Measurements from ENCODE around the gene WDR41.

DNA sequence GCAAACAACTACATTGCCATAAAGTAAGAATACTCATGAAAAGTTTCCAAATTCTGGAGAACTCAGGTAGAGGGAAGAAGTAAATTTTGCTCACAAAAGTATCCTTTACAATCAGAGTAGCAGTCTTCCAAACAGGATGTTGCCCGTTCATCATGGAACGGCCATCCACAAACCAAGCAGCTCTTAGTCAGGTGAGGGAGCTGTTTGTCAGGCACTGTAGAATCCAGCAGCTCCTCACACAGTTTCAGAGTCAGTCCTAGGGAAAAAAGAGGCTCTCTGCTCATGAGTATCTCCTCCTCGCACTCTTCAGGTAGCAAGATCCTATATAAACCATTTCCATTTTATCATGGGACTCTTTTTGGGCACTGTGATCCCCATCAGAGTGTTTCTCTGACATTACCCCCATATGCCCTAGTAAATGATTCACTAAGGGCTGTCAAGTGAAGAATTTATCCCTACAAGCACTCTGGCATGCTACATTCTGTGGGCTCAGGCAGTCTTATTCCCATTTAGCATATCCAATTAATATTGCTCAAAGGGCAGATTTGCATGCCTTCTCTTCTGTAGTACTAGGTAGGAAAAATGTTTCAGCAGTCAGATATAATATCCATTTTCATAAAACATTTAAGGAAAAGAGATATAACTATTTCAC is 97.9 kb downstream of the WDR41 start:
- TF ChIP-seq, protein P1, sequence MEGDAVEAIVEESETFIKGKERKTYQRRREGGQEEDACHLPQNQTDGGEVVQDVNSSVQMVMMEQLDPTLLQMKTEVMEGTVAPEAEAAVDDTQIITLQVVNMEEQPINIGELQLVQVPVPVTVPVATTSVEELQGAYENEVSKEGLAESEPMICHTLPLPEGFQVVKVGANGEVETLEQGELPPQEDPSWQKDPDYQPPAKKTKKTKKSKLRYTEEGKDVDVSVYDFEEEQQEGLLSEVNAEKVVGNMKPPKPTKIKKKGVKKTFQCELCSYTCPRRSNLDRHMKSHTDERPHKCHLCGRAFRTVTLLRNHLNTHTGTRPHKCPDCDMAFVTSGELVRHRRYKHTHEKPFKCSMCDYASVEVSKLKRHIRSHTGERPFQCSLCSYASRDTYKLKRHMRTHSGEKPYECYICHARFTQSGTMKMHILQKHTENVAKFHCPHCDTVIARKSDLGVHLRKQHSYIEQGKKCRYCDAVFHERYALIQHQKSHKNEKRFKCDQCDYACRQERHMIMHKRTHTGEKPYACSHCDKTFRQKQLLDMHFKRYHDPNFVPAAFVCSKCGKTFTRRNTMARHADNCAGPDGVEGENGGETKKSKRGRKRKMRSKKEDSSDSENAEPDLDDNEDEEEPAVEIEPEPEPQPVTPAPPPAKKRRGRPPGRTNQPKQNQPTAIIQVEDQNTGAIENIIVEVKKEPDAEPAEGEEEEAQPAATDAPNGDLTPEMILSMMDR (conservative IDR thresholded peaks at IDR 0.05; ENCODE audit: low read length), result no peak
- no peak for TF ChIP-seq EZH2phosphoT487 (IDR thresholded peaks at IDR 0.05; ENCODE audit: borderline replicate concordance)
